GM12878 (cell line): Measurements from ENCODE around the gene ITFG1. TPM values are rescaled to one million over a fixed set of nuclear protein-coding genes. Genes with fewer than 3 reads are reported as not detected.

ENCODE experiments used
- BHLHE40 ChIP-seq, 2 experiments: fragments of 450-650 bp in 1 of 2; IDR thresholded peaks; 2 replicates each; pipeline ENCODE4 v1.6.1; 2011 to 2017; ENCODE audit warnings: low read depth in 2 of 2, borderline replicate concordance in 1 of 2, improper control_type of control experiment in 1 of 2, low read length in 1 of 2, mild to moderate bottlenecking in 1 of 2
- BMI1 ChIP-seq: fragments of 450-650 bp; IDR thresholded peaks from 2 replicates; pipeline ENCODE4 v1.6.1; 2016; ENCODE audit warnings: mild to moderate bottlenecking, moderate library complexity, borderline replicate concordance
- GABPA ChIP-seq: IDR thresholded peaks from 2 replicates; pipeline ENCODE4 v1.6.1; 2014; ENCODE audit warnings: antibody characterized with exemption, low read depth, mild to moderate bottlenecking, inconsistent platforms
- IKZF2 ChIP-seq, 2 experiments: fragments of 450-650 bp; IDR thresholded peaks; 2 replicates each; pipeline ENCODE4 v1.6.1; 2017; ENCODE audit warnings: mild to moderate bottlenecking in 2 of 2, moderate library complexity in 2 of 2
- MTA3 ChIP-seq: IDR thresholded peaks from 2 replicates; pipeline ENCODE4 v1.6.1; 2012; ENCODE audit warnings: low read length, inconsistent platforms, borderline replicate concordance
- MYC ChIP-seq: IDR thresholded peaks from 2 replicates; pipeline ENCODE4 v1.6.1; 2011; ENCODE audit warnings: mild to moderate bottlenecking, low read length, moderate library complexity, inconsistent platforms; ENCODE audit not compliant: insufficient read depth, insufficient replicate concordance, insufficient read length, severe bottlenecking
- POU2F2 ChIP-seq: IDR thresholded peaks from 3 replicates; pipeline ENCODE4 v1.6.1; 2011; ENCODE audit warnings: low read depth, mild to moderate bottlenecking, low read length, borderline replicate concordance
- RAD21 ChIP-seq: IDR thresholded peaks from 2 replicates; pipeline ENCODE4 v1.6.1; 2011; ENCODE audit warnings: mild to moderate bottlenecking, low read depth, low read length, moderate library complexity; ENCODE audit not compliant: insufficient read depth
- RAD51 ChIP-seq: fragments of 450-650 bp; IDR thresholded peaks from 2 replicates; pipeline ENCODE4 v1.6.1; 2016; ENCODE audit warnings: moderate library complexity, mild to moderate bottlenecking, inconsistent platforms
- RB1 ChIP-seq: fragments of 450-650 bp; formaldehyde crosslinking; IDR thresholded peaks from 2 replicates; pipeline ENCODE4 v1.6.1; 2017; ENCODE audit warnings: mild to moderate bottlenecking, borderline replicate concordance
- SREBF2 ChIP-seq: IDR thresholded peaks from 2 replicates; pipeline ENCODE4 v1.6.1; 2012; ENCODE audit warnings: mild to moderate bottlenecking, low read length
- YY1 ChIP-seq: IDR thresholded peaks from 2 replicates; pipeline ENCODE4 v1.6.1; 2011; ENCODE audit warnings: low read depth, mild to moderate bottlenecking, low read length
- ZNF622 ChIP-seq: fragments of 450-650 bp; IDR thresholded peaks from 2 replicates; pipeline ENCODE4 v1.6.1; 2017; ENCODE audit warnings: mild to moderate bottlenecking, inconsistent platforms
- polyA plus RNA-seq, 11 experiments: library from polyadenylated mRNA; depleted of rRNA in 4 of 11; unstranded in 6 of 11; stranded (reverse) in 5 of 11; fragments of >200 nt; fragmentation: Nextera tagmentation in 4 of 11; fragmentation: Illumina TruSeq in 1 of 11; extraction: Ambion mirVana in 4 of 11; extraction: Trizol in 1 of 11; gene quantifications; 1 replicate in 1 of 11; 2 replicates in 10 of 11; pipeline versions ENCODE4 v1.2.1 to v1.2.3, GENCODE V29; 2011 to 2016; ENCODE audit warnings: inconsistent platforms in 2 of 11, missing spikeins in 2 of 11, low read depth in 1 of 11
- total RNA-seq, 4 experiments: library from RNA; depleted of rRNA in 3 of 4; stranded (reverse); fragments of >200 nt in 3 of 4; fragmentation: Illumina TruSeq in 1 of 4; extraction: Trizol in 1 of 4; gene quantifications; 2 replicates each; pipeline versions ENCODE4 v1.2.1 to v1.2.3, GENCODE V29; 2013 to 2021
- TF ChIP-seq, protein P1 (sequence below): fragments of 450-650 bp; formaldehyde crosslinking; IDR thresholded peaks from 2 replicates; pipeline ENCODE4 v1.4.0; 2020; ENCODE audit warnings: mild to moderate bottlenecking, moderate library complexity
- TF ChIP-seq, protein P2 (sequence below): fragments of 450-650 bp; IDR thresholded peaks from 2 replicates; pipeline ENCODE4 v1.6.1; 2014; ENCODE audit warnings: mild to moderate bottlenecking
- TF ChIP-seq, protein P3 (sequence below): IDR thresholded peaks from 2 replicates; pipeline ENCODE4 v1.6.1; 2012; ENCODE audit warnings: low read depth, low read length, improper control_type of control experiment
- TF ChIP-seq, protein P4 (sequence below): fragments of 450-650 bp; IDR thresholded peaks from 2 replicates; pipeline ENCODE4 v1.6.1; 2016; ENCODE audit warnings: mild to moderate bottlenecking
- TF ChIP-seq, protein P5 (sequence below), 3 experiments: IDR thresholded peaks in 2 of 3; conservative IDR thresholded peaks in 1 of 3; 2 replicates each; pipeline ENCODE4 v1.5.1; 2011; ENCODE audit warnings: low read depth in 3 of 3, low read length in 3 of 3, mild to moderate bottlenecking in 3 of 3, control low read depth in 2 of 3, moderate library complexity in 2 of 3, inconsistent platforms in 1 of 3, mixed read lengths in 1 of 3; ENCODE audit not compliant: control insufficient read depth in 2 of 3, insufficient read depth in 1 of 3; ENCODE audit errors: extremely low read depth in 1 of 3

ITFG1 gene
- total and polyA plus RNA-seq, 10 of the 15 experiments (the other 5 are each of a cell fraction or from before 2014, with no cell fraction given), result 9.3 to 56.3 (median 28.6) TPM

DNA sequence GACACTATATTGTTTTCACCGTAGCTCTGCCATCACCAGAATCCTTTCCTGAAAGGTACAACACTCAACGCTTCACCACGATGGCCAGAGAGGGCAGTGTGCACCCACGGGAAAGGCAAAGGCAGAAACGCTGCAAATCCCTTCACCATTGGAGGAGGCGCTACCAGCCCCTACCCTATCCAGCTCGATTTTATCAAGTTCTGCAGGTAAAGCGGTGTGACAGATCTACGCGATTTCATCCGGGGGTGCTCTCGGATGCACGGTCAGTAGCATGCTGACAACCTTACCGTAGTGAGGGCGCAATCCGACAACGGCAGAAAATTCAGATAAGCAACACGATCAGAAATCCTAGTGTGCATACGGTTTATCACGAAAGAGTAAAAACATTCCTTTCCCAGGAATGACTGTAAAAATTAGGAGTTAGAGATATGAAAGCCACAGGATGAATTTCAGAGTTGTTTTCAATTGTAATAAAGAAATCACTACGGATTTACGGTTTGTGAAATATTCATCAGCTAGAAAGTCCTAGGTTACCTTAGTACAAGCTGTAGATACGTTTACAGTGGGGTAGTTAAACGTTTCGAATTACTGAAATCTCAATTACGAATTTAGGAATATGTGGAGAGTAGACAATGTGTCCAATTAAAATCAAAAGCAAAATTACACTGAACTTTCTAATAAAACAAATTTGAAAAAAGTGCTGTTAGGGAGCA, 318.9 kb downstream of the ITFG1 start (continued):
- TF ChIP-seq, protein P1, sequence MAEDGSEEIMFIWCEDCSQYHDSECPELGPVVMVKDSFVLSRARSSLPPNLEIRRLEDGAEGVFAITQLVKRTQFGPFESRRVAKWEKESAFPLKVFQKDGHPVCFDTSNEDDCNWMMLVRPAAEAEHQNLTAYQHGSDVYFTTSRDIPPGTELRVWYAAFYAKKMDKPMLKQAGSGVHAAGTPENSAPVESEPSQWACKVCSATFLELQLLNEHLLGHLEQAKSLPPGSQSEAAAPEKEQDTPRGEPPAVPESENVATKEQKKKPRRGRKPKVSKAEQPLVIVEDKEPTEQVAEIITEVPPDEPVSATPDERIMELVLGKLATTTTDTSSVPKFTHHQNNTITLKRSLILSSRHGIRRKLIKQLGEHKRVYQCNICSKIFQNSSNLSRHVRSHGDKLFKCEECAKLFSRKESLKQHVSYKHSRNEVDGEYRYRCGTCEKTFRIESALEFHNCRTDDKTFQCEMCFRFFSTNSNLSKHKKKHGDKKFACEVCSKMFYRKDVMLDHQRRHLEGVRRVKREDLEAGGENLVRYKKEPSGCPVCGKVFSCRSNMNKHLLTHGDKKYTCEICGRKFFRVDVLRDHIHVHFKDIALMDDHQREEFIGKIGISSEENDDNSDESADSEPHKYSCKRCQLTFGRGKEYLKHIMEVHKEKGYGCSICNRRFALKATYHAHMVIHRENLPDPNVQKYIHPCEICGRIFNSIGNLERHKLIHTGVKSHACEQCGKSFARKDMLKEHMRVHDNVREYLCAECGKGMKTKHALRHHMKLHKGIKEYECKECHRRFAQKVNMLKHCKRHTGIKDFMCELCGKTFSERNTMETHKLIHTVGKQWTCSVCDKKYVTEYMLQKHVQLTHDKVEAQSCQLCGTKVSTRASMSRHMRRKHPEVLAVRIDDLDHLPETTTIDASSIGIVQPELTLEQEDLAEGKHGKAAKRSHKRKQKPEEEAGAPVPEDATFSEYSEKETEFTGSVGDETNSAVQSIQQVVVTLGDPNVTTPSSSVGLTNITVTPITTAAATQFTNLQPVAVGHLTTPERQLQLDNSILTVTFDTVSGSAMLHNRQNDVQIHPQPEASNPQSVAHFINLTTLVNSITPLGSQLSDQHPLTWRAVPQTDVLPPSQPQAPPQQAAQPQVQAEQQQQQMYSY, result no peak
- no peak for TF ChIP-seq GABPA
- TF ChIP-seq MTA3, result no peak
- TF ChIP-seq MYC, result peak; percentile 66
- TF ChIP-seq RAD51, result 0 out of 2 replicates have a peak, but pooled peaks have one; percentile 7
- peak; percentile 92 for TF ChIP-seq RAD21
- TF ChIP-seq ZNF622, result no peak
- TF ChIP-seq, protein P2, sequence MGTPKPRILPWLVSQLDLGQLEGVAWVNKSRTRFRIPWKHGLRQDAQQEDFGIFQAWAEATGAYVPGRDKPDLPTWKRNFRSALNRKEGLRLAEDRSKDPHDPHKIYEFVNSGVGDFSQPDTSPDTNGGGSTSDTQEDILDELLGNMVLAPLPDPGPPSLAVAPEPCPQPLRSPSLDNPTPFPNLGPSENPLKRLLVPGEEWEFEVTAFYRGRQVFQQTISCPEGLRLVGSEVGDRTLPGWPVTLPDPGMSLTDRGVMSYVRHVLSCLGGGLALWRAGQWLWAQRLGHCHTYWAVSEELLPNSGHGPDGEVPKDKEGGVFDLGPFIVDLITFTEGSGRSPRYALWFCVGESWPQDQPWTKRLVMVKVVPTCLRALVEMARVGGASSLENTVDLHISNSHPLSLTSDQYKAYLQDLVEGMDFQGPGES, result no peak
- peak; percentile 80 for TF ChIP-seq YY1
- TF ChIP-seq SREBF2, result no peak
- 0 out of 2 replicates have a peak, but pooled peaks have one; percentile 62 for TF ChIP-seq RB1
- TF ChIP-seq, protein P3, sequence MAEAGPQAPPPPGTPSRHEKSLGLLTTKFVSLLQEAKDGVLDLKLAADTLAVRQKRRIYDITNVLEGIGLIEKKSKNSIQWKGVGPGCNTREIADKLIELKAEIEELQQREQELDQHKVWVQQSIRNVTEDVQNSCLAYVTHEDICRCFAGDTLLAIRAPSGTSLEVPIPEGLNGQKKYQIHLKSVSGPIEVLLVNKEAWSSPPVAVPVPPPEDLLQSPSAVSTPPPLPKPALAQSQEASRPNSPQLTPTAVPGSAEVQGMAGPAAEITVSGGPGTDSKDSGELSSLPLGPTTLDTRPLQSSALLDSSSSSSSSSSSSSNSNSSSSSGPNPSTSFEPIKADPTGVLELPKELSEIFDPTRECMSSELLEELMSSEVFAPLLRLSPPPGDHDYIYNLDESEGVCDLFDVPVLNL, result no peak
- TF ChIP-seq, protein P4, sequence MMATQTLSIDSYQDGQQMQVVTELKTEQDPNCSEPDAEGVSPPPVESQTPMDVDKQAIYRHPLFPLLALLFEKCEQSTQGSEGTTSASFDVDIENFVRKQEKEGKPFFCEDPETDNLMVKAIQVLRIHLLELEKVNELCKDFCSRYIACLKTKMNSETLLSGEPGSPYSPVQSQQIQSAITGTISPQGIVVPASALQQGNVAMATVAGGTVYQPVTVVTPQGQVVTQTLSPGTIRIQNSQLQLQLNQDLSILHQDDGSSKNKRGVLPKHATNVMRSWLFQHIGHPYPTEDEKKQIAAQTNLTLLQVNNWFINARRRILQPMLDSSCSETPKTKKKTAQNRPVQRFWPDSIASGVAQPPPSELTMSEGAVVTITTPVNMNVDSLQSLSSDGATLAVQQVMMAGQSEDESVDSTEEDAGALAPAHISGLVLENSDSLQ, result no peak
- TF ChIP-seq BHLHE40 (IDR thresholded peaks at IDR 0.05; ENCODE audit: borderline replicate concordance in 1 of 2, low read depth in 2 of 2, low read length in 1 of 2), result peak in 1 of 2 experiments; percentile 38; a peak in 1 of 4 replicates
- peak; percentile 64 to 70; a peak in 3 of 4 replicates for TF ChIP-seq IKZF2 (IDR thresholded peaks at IDR 0.05)
- TF ChIP-seq BMI1, result no peak
- TF ChIP-seq, protein P5, sequence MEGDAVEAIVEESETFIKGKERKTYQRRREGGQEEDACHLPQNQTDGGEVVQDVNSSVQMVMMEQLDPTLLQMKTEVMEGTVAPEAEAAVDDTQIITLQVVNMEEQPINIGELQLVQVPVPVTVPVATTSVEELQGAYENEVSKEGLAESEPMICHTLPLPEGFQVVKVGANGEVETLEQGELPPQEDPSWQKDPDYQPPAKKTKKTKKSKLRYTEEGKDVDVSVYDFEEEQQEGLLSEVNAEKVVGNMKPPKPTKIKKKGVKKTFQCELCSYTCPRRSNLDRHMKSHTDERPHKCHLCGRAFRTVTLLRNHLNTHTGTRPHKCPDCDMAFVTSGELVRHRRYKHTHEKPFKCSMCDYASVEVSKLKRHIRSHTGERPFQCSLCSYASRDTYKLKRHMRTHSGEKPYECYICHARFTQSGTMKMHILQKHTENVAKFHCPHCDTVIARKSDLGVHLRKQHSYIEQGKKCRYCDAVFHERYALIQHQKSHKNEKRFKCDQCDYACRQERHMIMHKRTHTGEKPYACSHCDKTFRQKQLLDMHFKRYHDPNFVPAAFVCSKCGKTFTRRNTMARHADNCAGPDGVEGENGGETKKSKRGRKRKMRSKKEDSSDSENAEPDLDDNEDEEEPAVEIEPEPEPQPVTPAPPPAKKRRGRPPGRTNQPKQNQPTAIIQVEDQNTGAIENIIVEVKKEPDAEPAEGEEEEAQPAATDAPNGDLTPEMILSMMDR (IDR thresholded peaks at IDR 0.05 in 2 of 3, conservative IDR thresholded peaks at IDR 0.05 in 1 of 3; ENCODE audit: control insufficient read depth in 2 of 3, extremely low read depth in 1 of 3, insufficient read depth in 1 of 3, low read depth in 3 of 3, low read length in 3 of 3), result peak; percentile 95 to 99 (median 99); a peak in 5 of 6 replicates
- TF ChIP-seq POU2F2, result peak; percentile 45; the same call in 1 of the 3 replicates
